PC-9 (cell line): ENCODE measurements around the gene NSMCE3.

Experiments
- EZH2 ChIP-seq: fragments of 200-600 bp; sonication (generic); IDR thresholded peaks from 2 replicates; pipeline ENCODE4 v1.8.0; 2017; ENCODE audit warnings: antibody characterized with exemption, low read depth
- TF ChIP-seq, protein P1 (sequence below): fragments of 200-600 bp; sonication (generic); conservative IDR thresholded peaks from 2 replicates; pipeline ENCODE4 v1.6.1; 2017; ENCODE audit warnings: mixed run types, antibody characterized with exemption, mild to moderate bottlenecking, moderate library complexity

GRCh38 chr15:29259233-29259632 lies 10.4 kb downstream of the NSMCE3 start:
- TF ChIP-seq, protein P1, sequence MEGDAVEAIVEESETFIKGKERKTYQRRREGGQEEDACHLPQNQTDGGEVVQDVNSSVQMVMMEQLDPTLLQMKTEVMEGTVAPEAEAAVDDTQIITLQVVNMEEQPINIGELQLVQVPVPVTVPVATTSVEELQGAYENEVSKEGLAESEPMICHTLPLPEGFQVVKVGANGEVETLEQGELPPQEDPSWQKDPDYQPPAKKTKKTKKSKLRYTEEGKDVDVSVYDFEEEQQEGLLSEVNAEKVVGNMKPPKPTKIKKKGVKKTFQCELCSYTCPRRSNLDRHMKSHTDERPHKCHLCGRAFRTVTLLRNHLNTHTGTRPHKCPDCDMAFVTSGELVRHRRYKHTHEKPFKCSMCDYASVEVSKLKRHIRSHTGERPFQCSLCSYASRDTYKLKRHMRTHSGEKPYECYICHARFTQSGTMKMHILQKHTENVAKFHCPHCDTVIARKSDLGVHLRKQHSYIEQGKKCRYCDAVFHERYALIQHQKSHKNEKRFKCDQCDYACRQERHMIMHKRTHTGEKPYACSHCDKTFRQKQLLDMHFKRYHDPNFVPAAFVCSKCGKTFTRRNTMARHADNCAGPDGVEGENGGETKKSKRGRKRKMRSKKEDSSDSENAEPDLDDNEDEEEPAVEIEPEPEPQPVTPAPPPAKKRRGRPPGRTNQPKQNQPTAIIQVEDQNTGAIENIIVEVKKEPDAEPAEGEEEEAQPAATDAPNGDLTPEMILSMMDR, result no peak
- no peak for TF ChIP-seq EZH2
